ENCODE measurements around the gene TNFRSF14.

The TNFRSF14 gene

DNA sequence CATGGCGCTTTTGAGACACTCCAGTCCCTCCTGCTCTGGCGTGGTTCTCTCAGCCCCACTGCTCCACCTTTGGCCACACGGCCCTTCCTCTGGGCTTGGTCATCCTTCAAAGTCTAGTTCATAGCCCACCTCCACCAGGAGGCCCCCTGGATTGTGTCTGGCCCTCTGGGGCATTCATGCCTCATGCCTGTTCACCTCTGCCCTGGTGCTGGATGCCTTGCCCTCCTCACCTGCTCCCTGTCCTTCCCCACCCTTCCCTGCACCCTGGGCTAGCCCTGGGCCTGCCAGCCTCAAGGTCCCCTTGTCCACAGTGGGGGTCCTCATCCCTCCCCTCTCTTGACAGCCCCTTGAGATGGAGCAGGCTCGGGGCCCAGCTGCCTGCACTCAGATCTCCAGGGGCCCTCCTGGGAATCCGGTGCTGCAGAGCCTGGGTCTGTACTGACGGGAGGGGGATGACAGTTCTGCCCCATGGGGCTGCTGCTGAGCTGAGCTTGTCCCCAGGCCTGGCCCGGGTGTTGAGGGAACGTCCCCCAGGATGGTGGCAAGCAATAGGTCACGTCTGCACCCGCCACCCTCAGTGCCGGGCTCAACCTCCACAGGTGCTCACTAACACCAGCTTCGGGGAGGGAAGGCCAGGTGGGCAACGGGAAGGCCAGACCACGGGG, 48.8 kb downstream of the TNFRSF14 start:
- DNase-seq (ENCODE audit: extremely low spot score) = no peak
- CTCF ChIA-PET = interaction anchor here (1.1 kb wide), 2 partner anchors 15 to 22 kb away, joined by 3 to 4 read pairs; no protein-coding TSS in a partner anchor
- TF ChIP-seq, protein P1, sequence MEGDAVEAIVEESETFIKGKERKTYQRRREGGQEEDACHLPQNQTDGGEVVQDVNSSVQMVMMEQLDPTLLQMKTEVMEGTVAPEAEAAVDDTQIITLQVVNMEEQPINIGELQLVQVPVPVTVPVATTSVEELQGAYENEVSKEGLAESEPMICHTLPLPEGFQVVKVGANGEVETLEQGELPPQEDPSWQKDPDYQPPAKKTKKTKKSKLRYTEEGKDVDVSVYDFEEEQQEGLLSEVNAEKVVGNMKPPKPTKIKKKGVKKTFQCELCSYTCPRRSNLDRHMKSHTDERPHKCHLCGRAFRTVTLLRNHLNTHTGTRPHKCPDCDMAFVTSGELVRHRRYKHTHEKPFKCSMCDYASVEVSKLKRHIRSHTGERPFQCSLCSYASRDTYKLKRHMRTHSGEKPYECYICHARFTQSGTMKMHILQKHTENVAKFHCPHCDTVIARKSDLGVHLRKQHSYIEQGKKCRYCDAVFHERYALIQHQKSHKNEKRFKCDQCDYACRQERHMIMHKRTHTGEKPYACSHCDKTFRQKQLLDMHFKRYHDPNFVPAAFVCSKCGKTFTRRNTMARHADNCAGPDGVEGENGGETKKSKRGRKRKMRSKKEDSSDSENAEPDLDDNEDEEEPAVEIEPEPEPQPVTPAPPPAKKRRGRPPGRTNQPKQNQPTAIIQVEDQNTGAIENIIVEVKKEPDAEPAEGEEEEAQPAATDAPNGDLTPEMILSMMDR (IDR thresholded peaks at IDR 0.05; ENCODE audit: control extremely low read depth, extremely low read depth, low read depth, missing control alignments) = no peak
- POLR2A ChIA-PET = no interaction called here

DNA sequence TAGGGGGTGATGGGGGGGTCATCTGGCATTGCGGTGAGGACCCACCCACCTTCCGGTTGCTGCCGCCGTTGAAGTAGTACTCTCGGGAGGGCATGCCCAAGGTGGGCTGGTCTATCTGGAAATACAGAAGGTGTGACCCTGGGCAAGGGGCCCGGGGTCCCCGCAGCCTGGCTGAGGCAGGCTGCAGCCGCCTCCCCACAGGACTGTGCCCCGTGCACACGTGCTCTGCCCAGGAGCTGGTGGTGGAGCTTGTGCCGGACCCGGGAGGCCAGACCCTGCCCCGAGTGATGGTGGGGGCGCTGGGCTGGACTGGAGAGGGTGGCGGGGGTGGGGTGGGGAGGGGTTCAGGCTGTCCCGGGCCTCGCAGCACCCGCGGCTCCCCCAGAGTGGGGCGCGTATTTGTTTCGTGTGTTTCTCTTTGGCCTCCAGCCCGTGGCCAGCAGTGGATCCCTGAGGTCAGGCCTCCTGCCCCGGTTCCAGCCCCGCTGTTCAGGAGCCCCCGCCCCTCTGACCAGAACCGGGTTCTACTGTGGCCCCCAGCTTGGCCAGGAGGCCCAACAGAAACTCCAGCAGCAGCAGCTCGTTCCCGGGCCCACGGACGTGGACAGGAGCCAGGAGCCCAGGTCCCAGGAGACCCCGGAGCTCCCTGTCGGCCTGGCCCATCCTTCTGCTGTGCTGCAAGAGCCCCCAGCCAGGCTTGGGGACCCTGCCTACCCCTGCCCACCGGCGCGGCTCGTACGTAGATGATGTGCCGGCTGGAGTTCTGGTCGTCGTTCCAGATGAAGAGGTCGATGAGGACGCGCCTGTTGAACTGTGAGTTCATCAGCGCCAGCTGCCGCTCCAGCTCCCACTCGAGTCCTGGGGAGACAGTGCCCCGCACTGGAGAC, 49.6 kb downstream of the TNFRSF14 start:
- ChIA-PET CTCF (interaction anchor here (1.1 kb wide), 2 partner anchors 15 to 21 kb away, joined by 3 to 4 read pairs; no protein-coding TSS in a partner anchor), POLR2A (no interaction called here)
- DNase-seq (ENCODE audit: extremely low spot score) = no peak
- TF ChIP-seq, protein P1 (IDR thresholded peaks at IDR 0.05; ENCODE audit: control extremely low read depth, extremely low read depth, low read depth, missing control alignments) = no peak

DNA sequence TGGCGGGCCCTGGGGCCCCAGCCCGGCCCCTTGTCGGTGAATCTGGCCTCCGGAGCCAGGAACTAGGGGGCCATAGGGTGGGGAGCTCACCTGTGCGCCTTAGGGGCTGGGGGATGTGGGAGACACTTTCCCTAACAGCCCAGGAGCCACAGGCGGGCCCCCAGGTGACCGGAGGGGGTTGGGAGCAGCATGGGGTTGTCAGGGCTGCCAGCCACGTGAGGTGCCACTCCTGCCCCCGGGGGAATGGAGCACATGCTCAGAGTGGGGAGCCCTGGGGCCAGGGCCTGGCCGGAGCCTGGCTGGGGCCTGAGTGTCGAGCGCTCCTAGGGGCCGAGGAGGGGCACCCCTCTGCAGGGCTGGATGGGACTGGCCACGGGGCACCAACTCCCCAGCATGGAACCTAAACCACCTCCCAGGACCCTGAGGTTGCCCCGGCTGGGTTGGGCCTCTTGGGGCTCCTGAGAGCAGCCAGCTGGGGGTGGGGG, 50.3 kb downstream of the TNFRSF14 start:
- no peak for DNase-seq (ENCODE audit: extremely low spot score)
- TF ChIP-seq, protein P1 (IDR thresholded peaks at IDR 0.05; ENCODE audit: control extremely low read depth, extremely low read depth, low read depth, missing control alignments) = no peak
- ChIA-PET CTCF (no interaction called here), POLR2A (no interaction called here)

DNA sequence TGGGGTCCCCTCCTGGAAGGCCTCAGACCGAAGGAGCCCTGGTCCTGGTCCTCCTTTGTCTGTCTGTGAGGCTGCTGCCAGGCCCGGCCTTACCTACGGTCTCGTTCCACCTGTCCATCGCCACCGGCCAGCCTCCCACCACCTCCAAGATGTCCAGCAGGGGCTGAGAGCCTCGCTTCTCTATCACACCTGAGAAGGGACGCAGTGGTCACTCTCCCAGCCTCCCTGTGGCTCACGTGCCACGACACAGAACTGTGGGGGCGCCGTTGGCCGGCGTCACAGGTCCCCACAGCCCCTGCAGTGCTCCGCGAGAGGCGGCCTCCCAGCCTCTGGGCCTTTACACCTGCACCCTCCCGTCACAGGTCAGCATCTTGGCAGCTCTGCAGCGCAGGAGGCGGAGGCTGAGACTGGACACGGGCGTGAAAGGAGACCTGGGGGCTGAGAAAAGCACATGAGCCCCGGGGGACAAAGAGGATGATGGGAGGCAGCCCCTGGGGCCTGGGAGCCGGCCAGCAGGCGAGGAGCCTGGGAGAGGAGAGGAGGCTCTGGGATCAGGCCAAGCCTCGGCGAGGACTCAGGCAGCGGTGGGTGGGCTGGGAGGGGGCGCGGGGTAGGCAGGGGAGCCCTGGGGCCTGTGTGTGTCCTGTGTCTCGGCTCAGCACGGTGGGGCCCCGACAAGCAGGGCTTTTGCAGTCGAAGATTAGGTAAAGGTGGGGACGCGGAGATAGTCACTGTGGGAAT, 50.9 kb downstream of the TNFRSF14 start:
- CTCF ChIA-PET = no interaction called here
- POLR2A ChIA-PET = no interaction called here
- TF ChIP-seq, protein P1 (IDR thresholded peaks at IDR 0.05; ENCODE audit: control extremely low read depth, extremely low read depth, low read depth, missing control alignments) = no peak
- no peak for DNase-seq (ENCODE audit: extremely low spot score)

DNA sequence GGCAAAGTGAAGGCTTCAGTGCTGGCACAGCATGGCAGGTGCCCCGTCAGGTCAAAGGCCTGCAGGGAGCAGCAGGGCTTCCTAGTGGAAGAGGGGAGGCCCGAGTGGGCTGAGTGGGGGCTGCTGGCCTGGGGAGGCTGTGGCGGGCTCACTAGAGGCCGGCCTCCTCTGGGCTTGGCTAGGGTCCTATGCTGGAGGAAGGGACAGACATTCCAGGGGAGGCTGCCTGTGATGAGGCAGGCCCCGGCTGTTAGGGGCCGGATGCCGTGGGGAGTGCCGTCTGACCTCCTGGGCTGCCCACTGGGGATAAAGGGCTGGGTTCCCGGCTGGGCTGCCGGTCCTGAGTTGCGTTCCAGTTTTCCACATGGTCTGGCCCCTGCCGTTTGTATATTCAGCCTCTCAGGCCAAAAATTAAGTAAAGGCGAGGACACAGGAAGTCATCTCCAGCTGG, 51.5 kb downstream of the TNFRSF14 start:
- TF ChIP-seq, protein P1 (IDR thresholded peaks at IDR 0.05; ENCODE audit: control extremely low read depth, extremely low read depth, low read depth, missing control alignments) = no peak
- DNase-seq (ENCODE audit: extremely low spot score) = no peak
- ChIA-PET CTCF (no interaction called here), POLR2A (no interaction called here)

All from GM10248 (cell line).